ENCODE data around the gene CCDC157. TPM values are rescaled to one million over a fixed set of nuclear protein-coding genes. Genes with fewer than 3 reads are reported as not detected.

CCDC157 gene
- total RNA-seq, 1 donor = 2.9 TPM

GRCh38 chr22:30348404-30348803 lies 8.4 kb upstream of the CCDC157 start:
- no peak overlapping the region for H3K4me2 ChIP-seq (ENCODE audit: insufficient read depth, low read length)
- H2AFZ ChIP-seq (ENCODE audit: low read length) = no peak overlapping the region
- TF ChIP-seq, protein P1, sequence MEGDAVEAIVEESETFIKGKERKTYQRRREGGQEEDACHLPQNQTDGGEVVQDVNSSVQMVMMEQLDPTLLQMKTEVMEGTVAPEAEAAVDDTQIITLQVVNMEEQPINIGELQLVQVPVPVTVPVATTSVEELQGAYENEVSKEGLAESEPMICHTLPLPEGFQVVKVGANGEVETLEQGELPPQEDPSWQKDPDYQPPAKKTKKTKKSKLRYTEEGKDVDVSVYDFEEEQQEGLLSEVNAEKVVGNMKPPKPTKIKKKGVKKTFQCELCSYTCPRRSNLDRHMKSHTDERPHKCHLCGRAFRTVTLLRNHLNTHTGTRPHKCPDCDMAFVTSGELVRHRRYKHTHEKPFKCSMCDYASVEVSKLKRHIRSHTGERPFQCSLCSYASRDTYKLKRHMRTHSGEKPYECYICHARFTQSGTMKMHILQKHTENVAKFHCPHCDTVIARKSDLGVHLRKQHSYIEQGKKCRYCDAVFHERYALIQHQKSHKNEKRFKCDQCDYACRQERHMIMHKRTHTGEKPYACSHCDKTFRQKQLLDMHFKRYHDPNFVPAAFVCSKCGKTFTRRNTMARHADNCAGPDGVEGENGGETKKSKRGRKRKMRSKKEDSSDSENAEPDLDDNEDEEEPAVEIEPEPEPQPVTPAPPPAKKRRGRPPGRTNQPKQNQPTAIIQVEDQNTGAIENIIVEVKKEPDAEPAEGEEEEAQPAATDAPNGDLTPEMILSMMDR (IDR thresholded peaks at IDR 0.05; ENCODE audit: extremely low read depth, low read depth, low read length) = no peak
- H3K4me3 ChIP-seq (ENCODE audit: insufficient read depth, low read length) = no peak overlapping the region
- H3K9me3 ChIP-seq (ENCODE audit: low read depth, low read length) = no peaks in the 10 kb centered on the region
- H4K20me1 ChIP-seq (ENCODE audit: insufficient read depth, low read length) = peaks cover 27% of the 10 kb centered on the region
- peaks cover 67% of the 10 kb centered on the region for H3K79me2 ChIP-seq (ENCODE audit: insufficient read depth, low read length)
- H3K36me3 ChIP-seq (ENCODE audit: insufficient read depth, low read length) = peaks cover 89% of the 10 kb centered on the region
- no peaks in the 10 kb centered on the region for H3K4me1 ChIP-seq (ENCODE audit: insufficient read depth, low read length)
- no peaks in the 10 kb centered on the region for H3K27me3 ChIP-seq (ENCODE audit: insufficient read depth, low read length)
- no peak overlapping the region for H3K27ac ChIP-seq (ENCODE audit: low read depth, low read length)
- DNase-seq (ENCODE audit: insufficient read length, low spot score, missing footprints) = no peak

DNA sequence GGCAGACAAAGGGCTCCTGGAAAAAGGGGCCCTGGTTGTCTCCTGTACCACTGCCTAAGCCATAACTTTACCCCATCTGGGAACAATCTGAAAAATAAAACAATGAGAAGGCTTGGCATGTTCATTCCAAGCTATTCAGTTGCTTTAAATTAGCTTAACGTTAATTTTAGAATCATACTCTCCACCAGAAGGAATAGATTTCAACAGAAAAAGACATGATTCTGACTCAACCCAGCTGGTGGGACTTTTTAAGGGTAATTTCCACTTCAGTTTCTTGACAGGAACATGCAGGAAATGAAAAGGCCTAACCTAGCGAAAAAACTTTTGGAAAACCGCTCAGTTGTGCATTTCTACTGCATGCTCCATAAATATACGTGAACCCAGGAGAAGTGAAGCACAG lies 8.0 kb upstream of the CCDC157 start:
- H3K4me1 ChIP-seq (ENCODE audit: insufficient read depth, low read length) = no peaks in the 10 kb centered on the region
- H3K4me3 ChIP-seq (ENCODE audit: insufficient read depth, low read length) = no peak overlapping the region
- TF ChIP-seq, protein P1 (IDR thresholded peaks at IDR 0.05; ENCODE audit: extremely low read depth, low read depth, low read length) = no peak
- no peak for DNase-seq (ENCODE audit: insufficient read length, low spot score, missing footprints)
- peaks cover 70% of the 10 kb centered on the region for H3K79me2 ChIP-seq (ENCODE audit: insufficient read depth, low read length)
- H2AFZ ChIP-seq (ENCODE audit: low read length) = no peak overlapping the region
- peaks cover 30% of the 10 kb centered on the region for H4K20me1 ChIP-seq (ENCODE audit: insufficient read depth, low read length)
- H3K36me3 ChIP-seq (ENCODE audit: insufficient read depth, low read length) = peaks cover 85% of the 10 kb centered on the region
- no peak overlapping the region for H3K4me2 ChIP-seq (ENCODE audit: insufficient read depth, low read length)
- no peak overlapping the region for H3K27ac ChIP-seq (ENCODE audit: low read depth, low read length)
- no peaks in the 10 kb centered on the region for H3K27me3 ChIP-seq (ENCODE audit: insufficient read depth, low read length)
- no peaks in the 10 kb centered on the region for H3K9me3 ChIP-seq (ENCODE audit: low read depth, low read length)

GRCh38 chr22:30351226-30351625 lies 5.6 kb upstream of the CCDC157 start:
- H3K27ac ChIP-seq (ENCODE audit: low read depth, low read length) = no peak overlapping the region
- no peaks in the 10 kb centered on the region for H3K9me3 ChIP-seq (ENCODE audit: low read depth, low read length)
- no peak for DNase-seq (ENCODE audit: insufficient read length, low spot score, missing footprints)
- no peaks in the 10 kb centered on the region for H3K27me3 ChIP-seq (ENCODE audit: insufficient read depth, low read length)
- no peak overlapping the region for H3K4me3 ChIP-seq (ENCODE audit: insufficient read depth, low read length)
- peaks cover 53% of the 10 kb centered on the region for H4K20me1 ChIP-seq (ENCODE audit: insufficient read depth, low read length)
- no peak overlapping the region for H2AFZ ChIP-seq (ENCODE audit: low read length)
- H3K4me1 ChIP-seq (ENCODE audit: insufficient read depth, low read length) = peaks cover 17% of the 10 kb centered on the region
- no peak overlapping the region for H3K4me2 ChIP-seq (ENCODE audit: insufficient read depth, low read length)
- TF ChIP-seq, protein P1 (IDR thresholded peaks at IDR 0.05; ENCODE audit: extremely low read depth, low read depth, low read length) = no peak
- H3K36me3 ChIP-seq (ENCODE audit: insufficient read depth, low read length) = peaks cover 61% of the 10 kb centered on the region
- peaks cover 91% of the 10 kb centered on the region for H3K79me2 ChIP-seq (ENCODE audit: insufficient read depth, low read length)

DNA sequence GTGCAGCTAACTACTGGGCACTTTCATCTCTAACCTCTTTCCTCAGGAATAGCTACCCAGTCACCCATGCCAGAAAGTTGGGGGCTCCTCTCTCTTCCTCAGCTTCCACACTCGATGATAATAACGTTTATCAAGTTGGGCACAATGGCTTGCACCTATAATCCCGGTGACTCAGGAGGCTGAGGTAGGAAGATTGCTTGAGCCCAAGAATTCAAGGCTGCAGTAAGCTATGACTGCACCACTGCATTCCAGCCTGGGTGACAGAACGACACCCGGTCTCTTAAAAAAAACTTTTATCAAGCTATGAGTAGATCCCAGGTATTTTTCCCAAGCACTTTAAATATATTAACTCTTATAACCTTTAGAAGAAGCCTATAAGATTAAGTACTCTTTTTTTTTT lies 2.2 kb upstream of the CCDC157 start:
- TF ChIP-seq, protein P1 (IDR thresholded peaks at IDR 0.05; ENCODE audit: extremely low read depth, low read depth, low read length) = no peak
- peaks cover 66% of the 10 kb centered on the region for H3K79me2 ChIP-seq (ENCODE audit: insufficient read depth, low read length)
- no peaks in the 10 kb centered on the region for H3K27me3 ChIP-seq (ENCODE audit: insufficient read depth, low read length)
- H2AFZ ChIP-seq (ENCODE audit: low read length) = no peak overlapping the region
- H4K20me1 ChIP-seq (ENCODE audit: insufficient read depth, low read length) = peaks cover 42% of the 10 kb centered on the region
- H3K36me3 ChIP-seq (ENCODE audit: insufficient read depth, low read length) = peaks cover 34% of the 10 kb centered on the region
- H3K4me2 ChIP-seq (ENCODE audit: insufficient read depth, low read length) = peak overlapping the region; percentile 92
- H3K27ac ChIP-seq (ENCODE audit: low read depth, low read length) = no peak overlapping the region
- no peak overlapping the region for H3K4me3 ChIP-seq (ENCODE audit: insufficient read depth, low read length)
- no peak for DNase-seq (ENCODE audit: insufficient read length, low spot score, missing footprints)
- H3K4me1 ChIP-seq (ENCODE audit: insufficient read depth, low read length) = peaks cover 17% of the 10 kb centered on the region
- no peaks in the 10 kb centered on the region for H3K9me3 ChIP-seq (ENCODE audit: low read depth, low read length)
